Cardiac muscle cell (in vitro differentiated cells and primary cell): ENCODE data around the gene LITAF. TPM values are rescaled to one million over a fixed set of nuclear protein-coding genes. Genes with fewer than 3 reads are reported as not detected.
"Not testable (repeated sequence)": the region's sequence is repeated elsewhere in the genome, so short reads cannot be mapped to it uniquely, and the experiment has no call there.

Source experiments
- DNase-seq, 2 donors: peaks; one replicate each; pipeline versions ENCODE4 v3.0.0 to v3.0.0-alpha.2; 2010 to 2017; ENCODE audit warnings: low read depth in 1 of 2, low spot score in 1 of 2
- H3K27ac ChIP-seq: fragments of 200-600 bp; sonication (generic); 2 replicates; pipeline ENCODE4 v1.5.1; 2016
- H3K27me3 ChIP-seq: fragments of 200-600 bp; sonication (generic); 2 replicates; pipeline ENCODE4 v1.6.0; 2016; ENCODE audit warnings: control low read depth
- H3K36me3 ChIP-seq: fragments of 200-600 bp; sonication (generic); 2 replicates; pipeline ENCODE4 v1.5.1; 2016; ENCODE audit warnings: control low read depth
- H3K4me1 ChIP-seq: fragments of 200-600 bp; sonication (generic); 2 replicates; pipeline ENCODE4 v1.8.1; 2017; ENCODE audit warnings: low read depth, mild to moderate bottlenecking, mixed run types
- H3K4me3 ChIP-seq: fragments of 200-600 bp; sonication (generic); 2 replicates; pipeline ENCODE4 v1.5.1; 2016; ENCODE audit warnings: mild to moderate bottlenecking
- H3K9me3 ChIP-seq: fragments of 200-600 bp; sonication (generic); 2 replicates; pipeline ENCODE4 v1.5.1; 2017; ENCODE audit warnings: low read depth, mild to moderate bottlenecking, control low read depth
- CTCF ChIP-seq: IDR thresholded peaks from 2 replicates; pipeline ENCODE4 v1.5.1; 2012; ENCODE audit warnings: low read depth, mild to moderate bottlenecking, low read length
- polyA plus RNA-seq: library from polyadenylated mRNA; unstranded; fragments of >200 nt; fragmentation: Nextera tagmentation; extraction: Ambion mirVana; gene quantifications from 2 replicates; pipeline ENCODE4 v1.2.1, GENCODE V29; 2016
- total RNA-seq: library from RNA; depleted of rRNA; stranded (reverse); fragments of >200 nt; gene quantifications from 2 replicates; pipeline ENCODE4 v1.2.3, GENCODE V29; 2016

The LITAF gene
- total and polyA plus RNA-seq, 2 experiments from 2014 or later: 42.1 to 43.3 TPM

DNA sequence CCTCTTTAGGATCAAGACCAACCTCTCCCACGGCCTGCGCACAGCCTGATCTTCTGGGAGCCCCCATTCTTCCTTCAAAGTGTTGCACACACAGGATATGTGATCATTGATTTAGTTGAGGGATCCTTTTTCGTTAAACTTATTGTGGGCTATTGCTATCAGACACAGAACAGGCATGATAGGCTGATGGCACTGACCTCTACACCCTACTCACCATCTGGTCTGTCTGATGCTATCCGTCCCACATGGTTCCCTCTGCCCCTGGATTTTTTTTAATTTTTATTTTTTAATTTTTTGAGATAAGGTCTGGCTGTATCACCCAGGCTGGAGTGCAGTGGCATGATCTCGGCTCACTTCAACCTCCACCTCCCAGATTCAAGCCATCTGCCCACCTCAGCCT is 19.2 kb upstream of the LITAF start:
- DNase-seq: no peak
- TF ChIP-seq CTCF: no peak
- Histone ChIP-seq H3K4me1 (peaks cover 17% of the 10 kb centered on the region), H3K9me3 (no peaks in the 10 kb centered on the region), H3K4me3 (no peak overlapping the region), H3K36me3 (no peaks in the 10 kb centered on the region), H3K27me3 (no peaks in the 10 kb centered on the region), H3K27ac (no peak overlapping the region)

- Histone ChIP-seq H3K4me3 (no peak overlapping the region), H3K9me3 (no peaks in the 10 kb centered on the region), H3K27me3 (no peaks in the 10 kb centered on the region), H3K36me3 (no peaks in the 10 kb centered on the region), H3K4me1 (peaks cover 17% of the 10 kb centered on the region), H3K27ac (no peak overlapping the region)
- no peak for TF ChIP-seq CTCF
- DNase-seq: no peak
Observed at GRCh38 chr16:11605564-11605886, 18.8 kb upstream of the LITAF start.

GRCh38 chr16:11604783-11605563 is 18.3 kb upstream of the LITAF start:
- H3K4me1 ChIP-seq: peaks cover 11% of the 10 kb centered on the region
- H3K36me3 ChIP-seq: no peaks in the 10 kb centered on the region
- no peaks in the 10 kb centered on the region for H3K9me3 ChIP-seq
- DNase-seq: peak in 1 of 2 donors; percentile 94
- no peak for TF ChIP-seq CTCF
- no peak overlapping the region for H3K4me3 ChIP-seq
- no peak overlapping the region for H3K27ac ChIP-seq
- H3K27me3 ChIP-seq: no peaks in the 10 kb centered on the region

DNA sequence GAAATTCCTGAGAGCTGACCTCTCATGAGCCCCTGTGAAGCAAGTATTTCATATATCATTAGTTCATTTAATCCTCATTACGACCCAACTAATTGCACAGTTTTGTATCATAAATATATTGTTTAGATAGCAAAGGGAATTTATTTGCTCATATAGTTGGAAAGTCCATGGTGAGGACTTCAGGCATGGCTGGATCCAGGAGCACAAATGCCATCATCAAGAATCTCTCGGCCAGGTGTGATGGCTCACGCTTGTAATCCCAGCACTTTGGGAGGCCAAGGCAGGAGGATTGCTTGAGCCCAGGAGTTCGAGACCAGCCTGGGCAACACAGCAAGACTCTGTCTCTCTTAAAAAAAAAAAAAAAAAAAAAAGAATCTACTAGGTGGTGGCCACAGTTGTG is 17.6 kb upstream of the LITAF start:
- not testable (repeated sequence) for H3K9me3 ChIP-seq, H3K27me3 ChIP-seq, DNase-seq, H3K4me1 ChIP-seq, H3K27ac ChIP-seq, H3K4me3 ChIP-seq, H3K36me3 ChIP-seq

- no peak for TF ChIP-seq CTCF
- H3K4me3 ChIP-seq: no peak overlapping the region
- H3K4me1 ChIP-seq: peaks cover 7% of the 10 kb centered on the region
- peak in 1 of 2 donors; percentile 79 for DNase-seq
- no peak overlapping the region for H3K27ac ChIP-seq
- H3K9me3 ChIP-seq: no peaks in the 10 kb centered on the region
- no peaks in the 10 kb centered on the region for H3K27me3 ChIP-seq
- no peaks in the 10 kb centered on the region for H3K36me3 ChIP-seq
Observed at GRCh38 chr16:11603331-11603750, 16.6 kb upstream of the LITAF start.

GRCh38 chr16:11602321-11602720 is 15.6 kb upstream of the LITAF start:
- Histone ChIP-seq H3K4me3 (no peak overlapping the region), H3K27ac (no peak overlapping the region), H3K27me3 (no peaks in the 10 kb centered on the region), H3K4me1 (peaks cover 7% of the 10 kb centered on the region), H3K36me3 (no peaks in the 10 kb centered on the region), H3K9me3 (no peaks in the 10 kb centered on the region)
- no peak for TF ChIP-seq CTCF
- no peak for DNase-seq
